DMS114 treated with DMSO at 0.1 percent for 48 hours (cell line): ENCODE measurements around the gene IQSEC3.

Experiments
- DNase-seq: peaks from one replicate; lab custom pipeline; 2025; ENCODE audit not compliant: unreplicated experiment; lab: John Stamatoyannopoulos, UW

IQSEC3 gene

DNA sequence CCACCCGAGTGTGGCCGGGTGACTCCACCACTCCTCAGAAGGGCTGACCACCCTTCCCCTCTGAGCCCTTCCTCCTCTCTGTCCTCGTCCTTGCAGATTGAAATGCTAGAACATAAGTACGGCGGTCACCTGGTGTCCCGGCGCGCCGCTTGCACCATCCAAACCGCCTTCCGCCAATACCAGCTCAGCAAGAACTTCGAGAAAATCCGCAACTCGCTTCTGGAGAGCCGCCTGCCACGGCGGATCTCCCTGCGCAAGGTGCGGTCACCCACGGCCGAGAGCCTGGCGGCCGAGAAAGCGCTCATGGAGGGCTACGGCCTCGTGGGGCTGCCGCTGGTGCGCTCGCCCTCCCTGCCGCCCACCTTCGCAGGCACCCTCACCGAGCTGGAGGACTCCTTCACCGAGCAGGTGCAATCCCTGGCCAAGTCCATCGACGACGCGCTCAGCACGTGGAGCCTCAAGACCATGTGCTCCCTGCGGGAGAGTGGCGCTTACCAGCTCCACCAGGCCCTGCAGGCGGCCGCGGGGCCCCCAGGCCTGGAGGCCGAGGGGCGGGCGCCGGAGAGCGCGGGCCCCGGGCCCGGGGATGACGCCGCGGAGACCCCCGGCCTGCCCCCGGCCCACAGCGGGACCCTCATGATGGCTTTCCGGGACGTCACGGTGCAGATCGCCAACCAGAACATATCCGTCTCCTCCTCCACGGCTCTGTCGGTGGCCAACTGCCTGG lies 71.8 kb downstream of the IQSEC3 start:
- DNase-seq, result no peak

DNA sequence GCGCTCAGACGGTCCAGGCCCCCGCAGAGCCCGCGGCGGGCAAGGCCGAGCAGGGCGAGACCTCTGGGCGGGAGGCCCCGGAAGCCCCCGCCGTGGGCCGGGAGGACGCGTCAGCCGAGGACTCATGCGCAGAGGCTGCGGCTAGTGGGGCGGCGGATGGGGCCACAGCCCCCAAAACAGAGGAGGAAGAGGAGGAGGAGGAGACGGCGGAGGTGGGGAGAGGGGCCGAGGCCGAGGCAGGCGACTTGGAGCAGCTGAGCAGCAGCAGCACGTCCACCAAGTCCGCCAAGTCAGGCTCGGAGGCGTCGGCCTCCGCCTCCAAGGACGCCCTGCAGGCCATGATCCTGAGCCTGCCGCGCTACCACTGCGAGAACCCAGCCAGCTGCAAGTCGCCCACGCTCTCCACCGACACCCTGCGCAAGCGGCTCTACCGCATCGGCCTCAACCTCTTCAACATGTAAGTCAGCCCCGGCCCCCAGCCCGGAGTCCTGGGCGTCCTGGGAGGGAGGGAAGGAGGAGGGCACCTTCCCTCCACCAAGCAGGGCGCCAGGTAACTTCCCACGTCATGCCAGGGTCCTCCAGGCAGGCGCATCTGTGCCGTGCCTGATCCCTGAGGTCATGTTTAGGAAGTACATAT lies 72.4 kb downstream of the IQSEC3 start:
- no peak for DNase-seq

DNA sequence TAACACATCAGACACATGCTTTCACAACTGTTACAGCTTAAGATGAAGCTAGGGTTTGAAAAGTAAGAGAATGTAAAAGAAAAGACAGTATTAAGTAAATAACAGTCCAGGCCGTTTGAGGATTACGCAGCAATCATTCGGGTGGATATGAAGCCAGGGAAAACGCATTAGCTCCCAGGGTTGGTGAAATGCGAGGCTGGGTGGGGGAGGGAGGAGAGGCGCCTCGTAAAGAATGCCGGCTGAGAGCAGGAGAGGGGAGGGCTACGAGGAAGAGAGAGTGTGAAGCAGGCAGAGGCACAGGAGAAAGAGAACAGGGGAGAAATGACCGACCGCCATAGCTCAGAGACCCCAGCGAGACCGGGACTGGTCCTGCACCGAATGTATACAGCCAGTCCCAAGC lies 73.0 kb downstream of the IQSEC3 start:
- DNase-seq, result no peak

DNA sequence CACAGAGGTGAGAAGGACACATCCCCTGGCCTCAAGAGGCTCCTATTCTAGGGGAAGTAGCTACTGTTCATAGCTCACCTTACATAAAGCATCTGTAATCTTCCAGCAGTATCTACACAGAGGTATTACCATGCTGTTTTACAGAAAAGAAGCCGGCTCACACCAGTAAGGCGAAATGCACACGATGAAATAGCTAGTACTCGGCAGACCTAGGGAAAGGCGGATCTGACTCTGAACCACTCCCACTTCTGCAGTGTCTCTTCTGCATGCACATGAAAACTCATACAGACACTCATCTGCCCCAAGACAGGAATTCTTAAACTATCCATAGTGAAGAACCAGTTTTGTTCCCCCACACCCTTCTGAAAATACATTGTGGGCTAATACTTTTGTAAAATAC lies 73.6 kb downstream of the IQSEC3 start:
- no peak for DNase-seq

DNA sequence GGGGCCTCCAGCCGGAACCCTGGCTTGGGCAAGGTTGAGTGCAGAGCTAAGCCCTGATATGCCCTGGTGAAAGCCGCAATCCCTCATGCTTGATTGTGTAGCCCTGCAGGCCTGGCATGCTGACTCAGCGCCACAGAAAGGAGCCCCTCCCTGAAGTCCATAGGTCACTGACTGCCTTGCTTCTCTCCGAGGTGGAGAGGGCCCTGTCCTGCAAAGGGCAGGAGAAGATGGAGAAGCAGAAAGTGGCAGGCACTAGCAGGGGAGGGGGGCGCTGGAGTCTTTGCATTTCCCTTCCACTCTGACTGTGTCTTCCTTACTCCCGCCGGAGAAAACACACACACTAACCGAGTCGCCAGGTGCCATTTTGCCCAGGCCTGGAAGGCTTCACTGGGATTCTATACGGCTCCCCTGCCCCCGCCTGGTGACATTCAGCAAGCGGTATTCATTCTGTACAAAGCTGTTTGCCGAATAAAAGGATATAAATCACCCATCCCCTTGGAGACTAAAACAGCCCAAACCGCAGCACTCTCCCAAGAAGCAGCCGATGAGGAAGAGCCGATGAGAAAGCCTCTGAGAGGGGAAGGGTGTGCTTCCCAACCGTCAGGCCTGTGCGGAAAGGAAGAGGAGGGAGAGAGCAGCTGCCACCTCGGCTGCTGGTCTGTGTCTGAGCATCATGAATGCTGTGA lies 77.5 kb downstream of the IQSEC3 start:
- DNase-seq, result no peak

DNA sequence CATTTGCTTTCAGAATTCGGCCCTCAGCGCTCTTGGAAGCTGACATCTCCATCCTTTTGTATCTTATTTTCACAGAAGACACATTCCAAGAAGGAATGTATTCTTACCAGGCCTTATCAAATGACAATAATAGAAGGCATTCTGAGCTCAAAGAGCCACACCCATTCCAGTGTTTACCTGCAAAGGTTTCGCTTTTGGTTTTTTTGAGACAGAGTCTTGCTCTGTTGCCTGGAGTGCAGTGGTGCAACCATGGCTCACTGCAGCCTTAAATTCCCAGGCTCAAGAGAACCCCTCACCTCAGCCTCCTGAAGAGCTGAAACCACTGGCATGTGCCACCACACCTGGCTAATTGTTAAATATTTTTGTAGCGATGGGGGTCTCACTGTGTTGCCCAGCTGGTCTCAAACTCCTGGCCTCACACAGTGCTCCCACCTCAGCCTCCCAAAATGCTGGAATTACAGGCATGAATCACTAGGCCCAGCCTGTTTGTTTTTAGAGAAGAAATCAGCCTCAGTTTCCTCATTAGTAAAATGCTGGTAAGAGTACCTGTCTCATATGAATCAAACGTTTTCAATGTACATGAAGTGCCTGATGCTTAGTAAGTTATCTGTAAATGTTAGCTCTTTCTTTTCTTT lies 78.2 kb downstream of the IQSEC3 start:
- DNase-seq, result no peak

DNA sequence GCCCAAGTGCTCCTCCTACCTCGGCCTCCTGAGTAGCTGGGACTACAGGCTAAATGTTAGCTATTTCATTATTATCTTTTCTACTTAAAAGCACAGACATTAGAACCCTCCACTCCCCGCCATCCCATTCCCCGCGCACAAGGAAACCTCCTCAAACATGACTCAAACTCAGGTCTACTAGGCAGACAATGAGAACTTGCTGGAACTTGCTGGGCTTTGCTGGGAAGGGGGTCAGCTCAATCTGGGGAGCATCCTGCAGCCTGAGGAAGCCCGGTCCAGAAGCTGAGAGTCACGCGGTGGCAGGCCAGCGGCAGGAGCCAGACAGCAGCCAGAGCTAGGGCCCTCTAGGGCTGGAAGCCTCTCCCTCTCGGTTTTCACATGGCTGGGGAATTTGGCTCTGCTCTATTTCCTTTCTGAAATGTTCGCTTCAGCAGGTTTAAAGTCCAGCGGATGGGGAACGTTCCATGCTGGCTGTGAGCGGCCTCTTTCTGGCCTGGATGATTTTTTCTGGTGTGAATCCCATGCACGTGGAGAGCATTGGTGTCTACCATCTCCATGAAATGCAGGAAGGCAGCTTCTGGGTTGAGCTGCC lies 78.9 kb downstream of the IQSEC3 start:
- no peak for DNase-seq

DNA sequence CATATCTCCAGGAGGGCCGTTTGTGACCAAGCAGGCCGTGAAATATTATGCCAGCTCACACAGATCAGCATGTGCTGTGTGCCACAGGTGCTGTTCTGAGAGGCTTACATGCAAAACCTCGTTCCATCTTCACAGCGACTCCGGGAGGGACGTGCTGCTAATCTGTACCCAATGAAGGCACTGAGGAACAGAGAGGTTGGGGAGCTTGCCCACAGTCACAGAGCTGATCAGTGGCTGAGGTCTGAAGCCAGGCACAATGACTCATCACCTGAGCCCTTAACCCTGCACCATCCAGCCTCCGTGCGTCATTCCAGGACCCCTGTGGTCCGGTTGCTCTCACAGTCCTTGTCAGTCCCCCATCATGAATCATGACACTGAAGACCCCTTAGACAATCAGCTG lies 80.7 kb downstream of the IQSEC3 start:
- DNase-seq, result no peak

DNA sequence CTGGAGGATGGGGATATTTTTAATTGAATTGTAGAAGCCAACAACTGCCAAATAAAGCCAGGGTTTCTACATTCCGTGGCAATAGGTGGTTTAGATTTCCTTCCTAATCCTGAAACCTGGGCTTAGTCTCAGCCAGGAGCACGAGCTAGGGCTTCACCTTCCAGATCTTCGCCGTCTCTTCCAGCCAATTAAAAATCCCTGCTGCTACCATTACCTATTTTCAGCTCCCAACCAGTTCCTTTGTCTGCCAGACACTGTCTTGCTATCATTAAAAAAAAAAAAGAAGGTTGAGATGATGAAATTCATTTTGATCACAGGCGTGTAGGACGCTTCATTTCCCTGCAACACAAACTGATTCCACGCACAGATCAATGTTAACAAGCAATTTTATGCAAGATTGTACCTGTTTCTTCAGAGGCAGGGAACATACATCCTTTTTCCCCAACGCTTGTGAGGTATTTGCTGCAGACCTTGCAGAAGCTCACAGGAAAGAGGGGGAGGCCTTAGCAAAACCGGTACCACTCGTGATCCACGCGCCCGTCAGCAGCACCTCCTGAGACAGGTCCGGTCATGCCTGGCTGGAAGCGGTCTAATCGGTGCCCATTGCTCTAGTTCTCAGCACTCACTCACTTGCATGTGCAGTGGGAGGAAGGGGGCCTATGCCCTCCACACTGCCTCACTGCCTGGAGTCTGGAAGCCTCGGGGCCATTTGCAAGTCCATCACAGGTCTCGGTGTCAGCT lies 82.3 kb downstream of the IQSEC3 start:
- DNase-seq, result no peak

DNA sequence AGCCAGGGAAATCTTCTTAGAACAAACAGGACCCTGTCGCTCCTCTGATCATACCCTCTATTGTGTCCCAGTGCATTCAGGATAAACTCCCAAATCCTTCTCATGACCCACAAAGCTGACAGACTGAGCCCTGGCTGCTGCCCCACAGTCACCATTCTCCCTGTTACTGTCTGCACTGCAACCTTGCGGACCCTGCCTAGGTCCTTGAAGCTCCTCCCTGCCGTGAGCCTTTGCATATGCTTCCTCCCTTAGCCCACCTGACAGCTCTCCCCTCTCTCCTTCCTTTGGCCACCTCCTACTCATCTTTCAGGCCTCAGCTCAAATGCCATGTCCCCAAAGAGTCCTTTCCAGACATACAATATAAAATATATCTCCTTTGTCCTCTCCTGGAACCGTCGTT lies 85.0 kb downstream of the IQSEC3 start:
- DNase-seq, result no peak

DNA sequence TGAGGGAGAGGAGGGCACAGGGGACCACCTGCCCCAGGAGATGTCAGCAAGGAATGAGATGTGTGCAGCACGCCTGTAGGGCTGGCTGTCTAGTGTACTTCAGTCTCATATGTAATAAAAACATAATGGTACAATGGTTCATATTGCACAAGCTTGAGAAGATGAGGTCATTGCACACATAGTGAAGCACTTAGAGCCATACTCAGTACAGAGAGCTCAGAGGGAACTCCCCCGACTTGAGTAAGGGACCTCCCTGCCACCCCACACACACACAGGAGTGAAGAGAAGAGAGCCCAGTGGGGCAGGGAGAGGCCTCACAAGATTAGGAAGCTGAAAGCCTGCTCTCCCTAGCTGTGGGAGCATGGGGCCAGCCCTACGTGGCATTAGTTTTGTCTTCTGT lies 85.9 kb downstream of the IQSEC3 start:
- DNase-seq, result no peak

DNA sequence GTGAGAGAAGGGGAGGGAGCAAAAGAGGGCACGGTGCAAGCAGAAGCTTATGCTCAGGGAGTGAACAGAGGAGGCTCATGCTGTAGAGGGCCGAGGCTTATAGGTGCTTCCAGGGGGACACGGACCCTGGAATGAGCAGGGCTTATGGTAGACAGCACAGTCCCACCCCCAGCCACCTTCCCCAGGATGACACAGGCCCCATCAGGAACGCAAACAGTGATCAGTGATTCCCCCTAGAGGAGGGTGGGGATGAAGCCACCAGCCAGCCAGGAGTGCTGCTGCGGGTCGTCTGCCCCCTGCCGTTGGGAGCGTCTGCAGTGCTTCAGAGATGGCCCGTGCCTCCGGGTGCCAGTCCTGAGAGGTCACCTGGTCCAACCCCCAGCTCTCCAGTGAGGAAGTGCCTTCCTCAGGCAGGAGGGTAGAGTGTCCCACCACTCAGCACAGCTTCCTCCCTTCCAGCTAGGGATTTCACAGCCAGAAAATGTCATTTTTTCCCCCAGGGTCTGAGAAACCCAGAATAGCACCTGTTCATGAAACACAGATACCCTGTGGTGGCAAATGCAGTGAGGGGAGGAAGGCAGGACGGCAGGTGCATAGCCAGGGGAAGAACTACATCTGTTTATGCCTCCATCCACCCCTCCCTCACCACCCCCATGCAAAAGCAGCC lies 86.6 kb downstream of the IQSEC3 start:
- peak; percentile 53 for DNase-seq

DNA sequence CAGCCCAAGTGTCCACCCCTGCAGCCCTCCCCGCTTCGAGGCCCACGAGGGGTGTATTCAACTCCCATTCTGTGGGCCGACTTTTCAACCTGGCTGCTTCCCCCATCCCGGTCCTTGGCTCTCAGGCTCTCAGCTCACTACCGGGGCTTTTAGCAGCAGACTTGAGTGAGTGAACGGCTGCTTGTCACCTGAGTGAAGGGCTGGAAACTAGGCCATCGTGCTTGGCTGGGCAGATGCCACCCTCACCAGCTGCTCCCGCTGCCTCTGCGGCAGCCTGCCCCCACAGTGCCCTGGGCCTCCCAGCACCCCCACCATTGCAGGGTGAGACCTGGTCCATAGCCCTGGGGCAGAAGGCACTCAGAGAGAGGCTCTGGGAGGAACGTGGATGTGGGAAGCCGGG lies 87.5 kb downstream of the IQSEC3 start:
- no peak for DNase-seq

DNA sequence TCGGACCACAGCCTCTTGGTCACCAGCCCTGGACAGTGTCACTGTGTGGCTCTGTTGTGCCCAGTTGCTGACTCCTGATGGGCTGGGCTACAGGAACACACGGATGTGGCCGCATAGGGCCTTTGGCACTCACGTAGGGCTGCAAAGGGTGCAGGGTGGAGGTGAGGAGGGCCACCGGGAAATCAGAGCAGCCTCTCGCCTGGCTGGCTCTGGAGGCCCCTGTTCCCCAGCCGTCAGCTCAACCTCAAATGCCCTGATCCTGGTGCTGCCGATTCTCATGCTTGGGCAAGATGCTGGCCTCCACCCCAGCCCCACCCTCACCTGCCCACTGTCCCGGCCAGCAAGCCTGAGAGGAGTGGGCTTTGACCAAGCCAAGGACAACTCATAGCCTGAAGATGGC lies 88.4 kb downstream of the IQSEC3 start:
- no peak for DNase-seq

DNA sequence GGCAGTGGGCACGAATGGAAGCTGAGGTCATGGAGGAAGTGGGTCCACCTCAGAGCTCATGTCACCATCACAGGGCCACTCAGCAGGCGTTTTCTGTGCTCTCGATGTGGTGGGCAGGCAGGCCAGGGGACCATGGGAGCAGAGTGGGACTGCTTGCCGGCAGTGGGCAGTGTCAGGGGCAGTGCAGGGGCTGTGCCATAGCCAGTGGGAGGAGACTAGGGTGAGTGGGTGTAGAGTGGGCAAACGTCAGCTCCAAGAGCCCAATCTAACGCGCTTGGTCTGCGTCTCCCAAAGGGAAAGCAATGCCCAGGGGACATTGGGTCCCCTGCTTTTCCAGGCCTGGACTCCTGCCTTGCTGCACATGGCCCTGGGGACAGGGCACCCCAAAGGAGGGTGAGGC lies 89.1 kb downstream of the IQSEC3 start:
- DNase-seq, result no peak

DNA sequence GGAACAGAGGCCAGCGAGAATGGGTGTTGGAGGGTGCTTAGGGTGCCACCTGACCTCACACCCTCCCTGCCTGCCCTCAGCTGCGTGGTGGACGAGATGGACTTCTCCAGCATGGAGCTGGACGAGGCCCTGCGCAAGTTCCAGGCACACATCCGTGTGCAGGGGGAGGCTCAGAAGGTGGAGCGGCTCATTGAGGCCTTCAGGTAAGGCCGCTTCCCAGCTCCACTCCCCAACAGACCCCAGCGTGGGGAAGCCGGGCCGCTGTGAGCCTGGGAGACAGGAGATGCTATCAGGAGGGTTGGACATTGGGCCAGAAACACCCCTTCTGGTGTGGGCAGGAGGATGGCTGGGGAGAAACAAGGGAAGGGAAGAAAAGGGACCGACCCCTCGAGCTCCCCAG lies 90.4 kb downstream of the IQSEC3 start:
- DNase-seq, result no peak

DNA sequence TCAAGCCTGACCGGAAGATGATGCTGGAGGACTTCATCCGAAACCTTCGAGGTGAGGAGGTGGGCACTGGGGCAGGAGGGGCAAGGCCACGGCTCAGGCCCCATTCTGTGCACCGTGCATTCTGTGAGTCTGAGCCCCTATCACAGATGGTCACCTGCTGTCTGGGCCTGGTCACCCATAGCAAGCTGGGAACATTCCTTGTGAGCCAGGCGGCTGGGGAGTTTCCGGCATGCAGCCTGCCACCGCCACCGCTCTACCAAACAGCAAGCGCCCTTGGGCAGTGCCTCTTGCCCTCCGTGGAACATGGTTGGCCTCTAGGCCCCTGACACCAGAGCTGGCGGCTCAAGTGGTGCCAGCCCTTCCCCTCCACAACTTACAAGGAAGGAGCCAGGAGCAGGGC lies 91.1 kb downstream of the IQSEC3 start:
- DNase-seq, result no peak

DNA sequence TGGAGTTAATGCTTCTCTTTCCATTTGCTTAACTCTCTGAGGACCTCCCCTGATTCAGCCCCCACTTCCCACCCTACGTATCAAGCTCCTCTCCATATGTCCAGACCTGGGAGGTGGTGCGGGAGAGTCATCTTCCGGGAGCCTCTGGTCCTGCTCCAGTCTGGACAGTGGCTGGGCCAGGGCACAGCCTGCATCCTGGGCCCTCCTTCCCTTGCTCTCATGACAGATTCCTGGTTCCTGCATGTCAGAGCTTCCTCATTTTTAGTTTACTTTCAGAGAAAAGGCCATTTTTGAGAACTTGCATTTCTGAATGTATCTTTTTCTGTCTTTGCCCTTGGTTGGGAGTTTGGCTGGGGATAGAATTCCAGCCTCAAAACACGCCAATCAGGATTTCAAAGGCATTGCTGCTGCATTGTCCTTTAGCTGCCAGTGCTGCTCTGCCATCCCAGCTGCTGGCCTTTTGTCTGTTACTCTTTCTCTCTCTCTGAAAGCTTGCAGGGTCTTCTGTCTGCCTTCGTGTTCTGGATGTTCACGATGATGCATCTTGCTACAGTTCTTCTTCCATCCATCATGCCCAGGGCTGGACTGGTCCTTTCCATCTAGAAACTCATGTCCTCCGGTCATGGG lies 92.7 kb downstream of the IQSEC3 start:
- no peak for DNase-seq

DNA sequence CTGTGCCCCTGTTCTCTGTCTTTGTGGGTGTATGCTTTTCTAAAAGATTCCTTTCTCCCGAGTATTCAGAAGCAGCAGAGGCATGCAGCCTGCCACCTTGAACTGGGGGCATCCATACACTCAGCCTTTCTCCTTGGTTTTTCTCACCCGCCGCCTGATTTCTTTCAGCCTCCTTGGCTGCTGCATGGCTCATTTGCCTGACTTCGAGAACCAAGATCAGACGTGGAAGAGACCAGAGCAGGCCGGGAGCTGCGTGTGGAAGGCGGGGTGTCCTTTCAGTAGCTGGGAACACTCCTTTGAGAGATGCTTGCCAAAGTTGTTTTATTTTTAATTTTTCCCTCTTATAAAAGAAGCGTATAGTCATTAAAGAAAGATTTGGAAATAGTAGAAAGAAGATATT lies 94.3 kb downstream of the IQSEC3 start:
- no peak for DNase-seq

DNA sequence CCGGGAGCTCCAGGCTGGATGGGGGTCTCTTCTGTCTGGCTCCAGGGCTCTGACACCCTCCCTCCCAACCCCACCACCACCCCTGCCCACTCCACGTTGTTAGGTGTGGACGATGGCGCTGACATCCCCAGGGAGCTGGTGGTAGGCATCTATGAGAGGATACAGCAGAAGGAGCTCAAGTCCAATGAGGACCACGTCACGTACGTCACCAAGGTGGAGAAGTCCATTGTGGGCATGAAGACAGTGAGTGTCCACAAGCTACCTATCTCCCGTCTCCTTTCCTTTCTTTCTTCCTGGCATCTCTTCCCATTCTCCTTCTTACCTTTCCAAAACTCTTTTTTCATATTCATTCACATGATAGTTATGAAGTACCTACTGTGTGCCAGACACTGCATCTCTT lies 95.3 kb downstream of the IQSEC3 start:
- DNase-seq, result no peak
